ENCODE measurements around the gene GNLY. TPM values are rescaled to one million over a fixed set of nuclear protein-coding genes. Genes with fewer than 3 reads are reported as not detected.

The GNLY gene
- total RNA-seq, 3 donors from 2014 or later = 3.0 to 6.5 (median 4.3) TPM

- intact Hi-C loops (cut with DNase I, micrococcal nuclease) = no loop called here
- H3K9me3 ChIP-seq = no peaks in the 10 kb centered on the region
- H3K36me3 ChIP-seq (ENCODE audit: low read depth) = no peaks in the 10 kb centered on the region
- peak; percentile 16 for ATAC-seq
- no peak for TF ChIP-seq CTCF (IDR thresholded peaks at IDR 0.05)
- H3K4me1 ChIP-seq (ENCODE audit: low read depth) = peaks cover 9% of the 10 kb centered on the region
- no peak overlapping the region for H3K4me3 ChIP-seq
- no peak for DNase-seq
These were observed 10.9 kb downstream of the GNLY start for GRCh38 chr2:85704800-85705679.

- Histone ChIP-seq H3K9me3 (no peaks in the 10 kb centered on the region), H3K36me3 (ENCODE audit: low read depth) (no peaks in the 10 kb centered on the region), H3K4me1 (ENCODE audit: low read depth) (peaks cover 9% of the 10 kb centered on the region), H3K4me3 (no peak overlapping the region)
- intact Hi-C loops (cut with DNase I, micrococcal nuclease) = no loop called here
- ATAC-seq (peak; percentile 55), DNase-seq (no peak)
- no peak for TF ChIP-seq CTCF (IDR thresholded peaks at IDR 0.05)
These were observed 11.5 kb downstream of the GNLY start for GRCh38 chr2:85705680-85706039.

GRCh38 chr2:85706063-85706462 lies 11.9 kb downstream of the GNLY start:
- peaks cover 9% of the 10 kb centered on the region for H3K4me1 ChIP-seq (ENCODE audit: low read depth)
- H3K36me3 ChIP-seq (ENCODE audit: low read depth) = no peaks in the 10 kb centered on the region

GRCh38 chr2:85706599-85707296 lies 12.6 kb downstream of the GNLY start:
- intact Hi-C loops (cut with DNase I, micrococcal nuclease) = no loop called here
- ATAC-seq (no peak), DNase-seq (no peak)
- Histone ChIP-seq H3K4me3 (no peak overlapping the region), H3K9me3 (no peaks in the 10 kb centered on the region), H3K4me1 (ENCODE audit: low read depth) (peaks cover 12% of the 10 kb centered on the region), H3K36me3 (ENCODE audit: low read depth) (no peaks in the 10 kb centered on the region)
- TF ChIP-seq CTCF (IDR thresholded peaks at IDR 0.05) = no peak

More at GRCh38 chr2:85706063-85706462, 11.9 kb downstream of the GNLY start:
- no peak for TF ChIP-seq CTCF (IDR thresholded peaks at IDR 0.05)
- ATAC-seq (no peak), DNase-seq (no peak)
- Histone ChIP-seq H3K9me3 (no peaks in the 10 kb centered on the region), H3K4me3 (no peak overlapping the region)
- intact Hi-C loops (cut with DNase I, micrococcal nuclease) = no loop called here

- DNase-seq (peak in 1 of 3 donors; percentile 93), ATAC-seq (peak; percentile 81)
- peak; percentile 74 for TF ChIP-seq CTCF (IDR thresholded peaks at IDR 0.05)
- Histone ChIP-seq H3K9me3 (no peaks in the 10 kb centered on the region), H3K4me3 (no peak overlapping the region), H3K36me3 (ENCODE audit: low read depth) (no peaks in the 10 kb centered on the region), H3K4me1 (ENCODE audit: low read depth) (peaks cover 12% of the 10 kb centered on the region)
- intact Hi-C loops (cut with DNase I, micrococcal nuclease) = no loop called here
These were observed 13.1 kb downstream of the GNLY start for GRCh38 chr2:85707304-85707703.

Data from mucosa of descending colon (tissue), 3 donors.